OCI-M2 (cell line): Measurements from ENCODE around the gene DDI2.
"Not testable (repeated sequence)": the region's sequence is repeated elsewhere in the genome, so short reads cannot be mapped to it uniquely, and the experiment has no call there.

Source experiments
- DNase-seq: peaks from one replicate; lab custom pipeline; 2025; ENCODE audit not compliant: unreplicated experiment; lab: John Stamatoyannopoulos, UW

Gene DDI2

DNA sequence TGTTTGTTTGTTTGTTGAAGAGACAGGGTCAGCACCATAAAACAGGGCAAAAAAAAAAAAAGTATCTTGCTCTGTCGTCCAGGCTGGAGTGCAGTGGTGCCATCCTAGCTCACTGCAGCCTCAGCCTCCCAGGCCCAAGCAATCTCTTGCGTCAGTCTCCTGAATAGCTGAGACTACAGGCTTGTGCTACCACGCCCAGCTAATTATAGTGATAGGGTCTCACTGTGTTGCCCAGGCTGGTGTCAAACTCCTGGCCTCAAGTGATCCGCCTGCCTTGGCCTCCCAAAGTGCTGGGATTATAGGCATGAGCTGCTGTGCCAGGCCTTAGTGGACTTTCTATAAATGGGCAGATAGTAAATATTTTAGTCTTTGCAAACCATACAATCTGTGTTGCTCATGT lies 19.2 kb downstream of the DDI2 start:
- DNase-seq = no peak

DNA sequence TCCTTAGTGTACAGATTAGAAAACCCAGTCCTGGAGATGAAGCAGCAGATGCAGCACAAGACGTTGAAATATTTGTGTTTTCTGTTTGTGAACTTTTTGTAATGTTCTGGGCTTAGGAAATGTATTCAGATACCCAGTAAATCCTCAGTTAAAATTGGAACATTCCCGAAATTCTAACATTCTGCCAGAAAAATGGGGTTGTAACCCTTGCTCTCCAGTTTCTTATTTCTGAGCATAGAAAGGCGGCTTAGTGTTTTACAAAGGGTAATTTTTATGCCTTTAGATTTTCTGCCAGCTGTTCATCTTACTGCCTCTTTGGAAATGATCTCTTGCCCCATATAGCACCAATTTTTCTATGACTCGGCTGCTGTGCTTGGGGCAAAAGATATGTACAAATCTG lies 20.6 kb downstream of the DDI2 start:
- no peak for DNase-seq

DNA sequence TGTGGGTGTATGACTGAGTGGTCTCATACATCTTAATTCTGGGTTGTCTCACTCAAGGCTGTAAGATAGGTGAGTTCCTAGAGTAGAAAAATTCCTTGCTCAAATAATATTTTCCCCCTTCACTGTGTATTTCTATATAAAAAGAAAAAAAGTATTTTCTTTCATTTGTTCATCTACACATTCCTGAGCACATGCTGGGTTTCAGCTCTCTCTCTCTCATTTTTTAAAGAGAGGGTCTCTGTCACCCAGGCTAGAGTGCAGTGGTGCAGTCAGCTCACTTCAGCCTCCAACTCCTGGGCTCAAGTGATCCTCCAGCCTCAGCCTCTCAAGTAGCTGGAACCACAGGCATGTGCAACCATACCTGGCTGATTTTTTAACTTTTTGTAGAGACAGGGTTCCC lies 22.0 kb downstream of the DDI2 start:
- no peak for DNase-seq

DNA sequence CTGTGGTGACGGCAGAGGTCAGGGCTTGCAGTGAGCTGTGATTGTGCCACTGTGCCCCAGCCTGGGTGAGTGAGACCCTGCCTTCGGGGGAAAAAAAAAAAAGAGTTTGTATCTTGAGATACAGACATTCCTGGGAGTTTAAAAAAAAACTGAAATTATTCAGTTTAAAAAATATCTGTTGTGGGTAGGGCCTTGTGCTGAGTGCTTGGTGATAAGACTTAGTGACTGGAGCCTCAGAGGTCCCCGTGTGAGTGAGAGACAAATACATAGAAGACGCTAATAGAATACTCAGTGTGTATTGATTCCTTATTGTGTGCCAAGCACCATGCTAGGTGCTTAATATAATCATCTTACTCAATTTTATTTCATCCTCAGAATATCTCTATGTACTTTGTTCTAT lies 22.7 kb downstream of the DDI2 start:
- no peak for DNase-seq

DNA sequence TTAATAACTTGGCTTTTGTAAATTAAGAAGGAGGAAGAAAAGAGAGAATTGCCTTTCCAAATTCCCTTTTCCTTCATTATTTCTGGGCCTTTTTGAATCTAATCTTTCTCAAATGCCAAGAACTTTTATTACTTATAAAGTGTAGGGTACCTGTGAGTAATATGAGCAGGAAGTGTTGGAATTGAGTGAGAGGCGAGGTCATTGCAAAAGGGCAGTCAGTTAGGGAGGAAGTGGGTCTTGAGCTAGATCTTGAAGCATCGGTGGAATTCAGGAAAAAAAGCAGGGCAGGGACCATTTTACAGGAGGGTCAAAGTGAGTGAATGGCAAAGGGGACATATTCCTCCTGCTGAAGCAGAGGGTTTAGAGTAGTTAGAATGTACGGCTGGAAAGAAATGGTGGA lies 23.4 kb downstream of the DDI2 start:
- no peak for DNase-seq

DNA sequence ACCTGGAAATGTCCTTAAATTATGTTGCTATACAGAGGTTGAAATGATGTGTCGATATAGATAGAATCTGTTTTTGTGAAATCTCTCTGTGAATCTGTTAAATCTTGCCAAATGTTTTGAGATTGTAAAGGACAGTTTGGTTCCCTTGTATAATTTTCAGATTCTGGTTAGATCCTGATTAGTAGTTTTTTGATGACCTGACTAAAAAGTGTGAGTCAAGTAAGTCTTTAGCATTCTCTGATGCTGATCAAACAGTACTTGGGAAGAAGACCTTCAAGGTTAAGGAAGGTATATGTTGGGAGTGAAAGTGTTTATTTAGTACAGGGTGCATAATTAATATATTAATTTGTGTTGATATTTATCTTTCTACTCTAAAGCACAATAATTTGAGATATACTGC lies 32.7 kb downstream of the DDI2 start:
- DNase-seq = no peak

DNA sequence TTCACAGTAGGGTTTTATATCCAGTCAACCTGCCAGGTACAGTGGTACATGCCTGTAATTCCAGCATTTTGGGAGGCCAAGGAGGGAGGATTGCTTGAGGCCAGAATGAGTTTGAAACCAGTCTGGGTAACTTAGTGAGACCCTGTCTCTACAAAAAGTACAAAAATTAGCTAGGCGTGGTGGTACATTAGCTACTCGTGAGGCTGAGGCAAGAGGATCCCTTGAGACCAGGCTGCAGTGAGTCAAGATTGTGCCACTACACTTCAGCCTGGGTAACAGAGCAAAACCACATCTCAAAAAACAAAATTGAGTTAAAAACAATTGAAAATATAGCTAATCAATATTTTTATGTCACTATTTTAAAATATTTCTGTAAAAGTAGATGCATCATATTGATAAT lies 33.2 kb downstream of the DDI2 start:
- DNase-seq = no peak

DNA sequence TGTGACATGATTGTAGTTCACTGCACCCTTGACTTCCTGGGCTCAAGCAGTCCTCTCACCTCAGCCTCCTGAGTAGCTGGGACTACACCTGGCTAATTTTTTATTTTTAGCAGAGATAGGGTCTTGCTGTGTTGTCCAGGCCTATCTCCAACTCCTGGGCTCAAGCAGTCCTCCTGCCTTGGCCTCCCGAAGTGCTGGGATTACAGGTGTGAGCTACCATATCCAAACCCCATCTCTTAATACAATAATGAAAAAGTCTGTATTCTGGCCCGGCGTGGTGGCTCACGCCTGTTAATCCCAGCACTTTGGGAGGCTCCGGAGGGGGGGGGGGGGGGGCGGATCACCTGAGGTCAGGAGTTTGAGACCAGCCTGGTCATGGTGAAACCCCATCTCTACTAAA lies 34.9 kb downstream of the DDI2 start:
- DNase-seq = not testable (repeated sequence)

DNA sequence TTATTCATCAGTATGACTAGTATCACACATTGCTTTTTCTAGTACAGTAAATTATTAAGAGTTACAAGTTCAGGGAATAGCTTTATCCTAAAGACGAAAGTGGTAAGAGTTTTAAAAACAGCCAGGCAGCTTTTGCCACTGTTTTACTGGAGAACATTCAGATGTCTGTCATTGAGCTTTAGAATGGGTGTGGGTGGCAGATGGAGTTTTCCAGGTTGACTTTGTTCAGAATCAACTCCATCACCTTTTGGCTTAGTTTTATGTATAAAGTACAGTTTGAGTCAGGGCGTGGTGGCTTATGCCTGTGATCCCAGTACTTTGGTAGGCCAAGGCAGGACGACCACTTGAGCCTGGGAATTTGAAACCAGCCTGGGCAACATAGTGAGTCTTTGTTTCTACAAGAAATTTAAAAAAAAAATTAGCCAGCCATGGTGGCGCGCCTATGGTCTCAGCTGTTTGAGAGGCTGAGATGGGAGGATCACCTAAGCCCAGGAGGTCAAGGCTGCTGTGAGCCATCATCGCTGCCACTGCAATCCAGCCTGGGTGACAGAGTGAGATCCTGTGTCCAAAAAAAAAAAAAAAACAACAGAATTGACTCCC lies 36.9 kb downstream of the DDI2 start:
- DNase-seq = no peak

DNA sequence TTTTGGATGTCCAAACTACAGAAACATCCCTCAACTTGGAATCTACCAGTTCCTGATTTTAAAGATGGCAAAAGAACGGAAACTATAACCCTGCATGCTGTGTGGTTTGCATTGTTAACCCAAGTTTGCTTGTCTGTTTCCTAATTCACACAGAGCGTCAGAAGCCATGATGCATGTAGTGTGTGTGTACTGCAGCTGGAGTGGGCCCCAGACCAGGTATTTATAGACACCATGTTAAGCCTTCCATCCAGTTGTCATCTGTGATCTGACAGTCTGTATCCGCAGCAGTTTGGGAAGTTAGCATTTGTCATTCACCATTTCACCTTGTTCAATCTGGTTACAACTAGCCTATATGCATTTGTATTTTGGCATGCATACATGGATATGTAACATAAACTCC lies 39.2 kb downstream of the DDI2 start:
- DNase-seq = no peak

DNA sequence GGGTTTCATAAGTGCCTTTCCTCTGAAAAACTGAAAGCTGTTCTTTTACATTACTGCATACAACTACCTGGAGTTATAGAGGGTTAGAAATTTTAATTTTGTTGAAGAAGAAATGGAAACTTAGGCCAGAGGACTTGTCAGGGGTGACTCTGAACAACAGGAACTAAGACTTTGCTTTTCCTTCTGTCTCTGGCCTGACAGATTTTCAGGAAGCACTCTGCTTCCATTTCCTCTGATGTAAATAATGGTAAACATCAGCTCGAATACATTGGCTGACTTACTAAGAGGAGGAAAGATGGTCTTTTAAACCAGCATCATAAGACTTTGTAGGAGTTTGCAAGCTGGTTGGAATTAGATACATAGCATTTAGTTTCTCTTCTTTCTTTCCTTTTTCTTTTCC lies 39.8 kb downstream of the DDI2 start:
- no peak for DNase-seq

DNA sequence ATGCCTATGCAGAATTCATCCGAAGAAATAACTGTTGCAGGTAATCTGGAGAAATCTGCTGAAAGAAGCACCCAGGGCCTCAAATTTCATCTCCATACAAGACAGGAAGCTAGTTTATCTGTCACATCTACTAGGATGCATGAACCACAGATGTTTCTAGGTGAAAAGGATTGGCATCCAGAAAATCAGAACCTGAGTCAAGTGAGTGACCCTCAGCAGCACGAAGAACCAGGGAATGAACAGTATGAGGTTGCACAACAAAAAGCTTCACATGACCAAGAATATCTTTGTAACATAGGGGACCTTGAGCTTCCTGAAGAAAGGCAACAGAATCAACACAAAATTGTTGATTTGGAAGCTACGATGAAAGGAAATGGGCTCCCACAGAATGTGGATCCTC lies 42.9 kb downstream of the DDI2 start:
- no peak for DNase-seq

DNA sequence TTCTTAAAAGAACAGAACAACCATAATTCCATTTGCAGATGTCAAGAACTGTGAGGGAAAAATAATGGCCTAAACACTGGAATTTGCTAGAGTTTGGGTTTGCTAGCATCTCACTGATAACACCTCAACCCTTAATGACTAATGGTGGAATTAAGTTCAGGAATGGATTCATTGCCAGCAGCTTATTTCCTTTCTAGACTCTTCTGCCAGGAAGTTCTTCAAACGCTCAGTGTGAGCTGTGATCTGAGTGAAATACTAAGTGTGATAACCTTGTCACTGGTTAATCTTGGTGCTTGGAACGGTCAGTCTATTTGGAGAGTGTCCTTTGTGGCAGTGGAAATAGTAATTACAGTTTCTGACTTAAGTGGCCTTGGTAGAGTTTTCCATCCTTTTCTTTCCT lies 45.2 kb downstream of the DDI2 start:
- DNase-seq = no peak

DNA sequence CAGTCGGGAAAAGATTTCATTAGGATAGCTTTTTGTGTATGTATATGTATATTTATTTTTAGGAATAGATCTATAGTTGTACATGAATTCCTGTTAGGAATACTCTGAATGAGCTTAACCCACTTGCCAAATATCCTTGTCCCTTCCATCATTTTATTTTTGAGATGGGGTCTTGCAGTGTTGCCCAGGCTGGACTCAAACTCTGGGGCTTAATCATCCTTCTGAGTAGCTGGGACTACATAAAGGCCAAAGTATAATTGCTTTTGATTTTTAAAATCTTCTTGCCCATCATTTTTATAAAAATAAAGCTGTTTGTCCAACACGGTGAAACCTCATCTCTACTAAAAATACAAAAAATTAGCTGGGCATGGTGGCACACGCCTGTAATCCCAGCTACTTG lies 46.7 kb downstream of the DDI2 start:
- DNase-seq = no peak

DNA sequence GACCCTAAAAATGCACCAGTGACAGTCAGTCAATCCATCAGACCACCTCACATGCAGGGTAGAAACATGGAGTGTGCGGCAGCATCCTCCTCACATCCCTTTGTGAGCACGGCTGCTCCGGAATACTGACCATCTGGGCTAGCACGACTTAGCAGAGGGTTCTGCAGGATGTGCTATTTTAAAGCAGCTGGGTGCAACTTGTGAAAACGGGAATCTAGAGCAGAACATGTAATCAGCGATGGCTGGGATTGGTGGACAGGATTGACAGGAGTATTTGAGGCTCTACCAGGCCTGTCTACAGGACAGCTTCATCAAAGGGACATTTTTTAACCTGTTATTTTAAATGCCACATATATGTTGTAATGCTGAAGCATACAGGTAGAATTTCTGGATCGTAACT lies 50.1 kb downstream of the DDI2 start:
- no peak for DNase-seq

DNA sequence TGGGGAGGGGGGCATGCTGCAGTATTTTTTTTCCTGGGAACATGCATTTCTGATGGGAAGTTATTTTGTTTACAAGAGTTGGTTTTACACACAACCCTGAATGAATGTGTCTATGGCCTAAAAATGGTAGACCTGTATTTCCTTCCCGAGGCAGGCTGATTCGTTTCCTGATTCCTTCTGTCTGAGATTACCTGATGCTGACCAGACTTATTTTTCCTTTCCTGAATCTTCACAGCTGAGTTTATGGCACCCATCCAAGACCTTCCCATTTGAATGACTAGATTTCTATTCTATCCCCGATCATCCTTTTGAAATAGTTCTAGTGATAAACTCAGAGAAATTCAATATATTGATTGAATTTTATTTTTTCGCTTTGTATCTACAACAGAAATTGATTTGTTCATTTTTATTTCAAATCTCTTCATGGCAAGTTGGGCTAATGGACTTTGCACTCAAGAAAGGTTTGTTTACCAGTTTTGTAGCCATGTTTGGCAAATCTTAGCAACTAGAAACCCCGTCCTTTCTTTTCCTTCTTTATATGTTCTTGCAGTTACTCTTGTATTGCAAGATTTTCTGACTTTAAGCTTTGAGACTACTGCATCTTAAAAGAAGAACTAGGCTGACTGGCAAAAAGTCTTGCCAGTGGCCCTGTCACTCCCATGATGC lies 51.0 kb downstream of the DDI2 start:
- DNase-seq = no peak

DNA sequence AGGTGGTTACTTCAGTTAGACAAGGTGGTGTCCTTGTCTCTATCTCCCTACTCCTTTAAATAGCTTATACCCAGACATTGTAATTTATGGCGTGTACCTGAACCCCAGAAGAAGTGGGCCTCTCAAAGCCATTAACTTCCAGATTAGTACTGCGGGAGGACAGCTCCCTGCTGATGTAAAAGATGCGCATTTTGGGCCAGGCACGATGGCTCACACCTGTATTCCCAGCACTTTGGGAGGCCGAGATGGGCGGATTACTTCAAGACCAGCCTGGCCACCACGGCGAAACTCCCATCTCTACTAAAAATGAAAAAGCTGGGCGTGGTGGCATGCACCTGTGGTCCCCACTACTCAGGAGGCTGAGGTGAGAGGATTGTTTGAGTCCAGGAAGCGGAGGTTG lies 51.8 kb downstream of the DDI2 start:
- DNase-seq = no peak

DNA sequence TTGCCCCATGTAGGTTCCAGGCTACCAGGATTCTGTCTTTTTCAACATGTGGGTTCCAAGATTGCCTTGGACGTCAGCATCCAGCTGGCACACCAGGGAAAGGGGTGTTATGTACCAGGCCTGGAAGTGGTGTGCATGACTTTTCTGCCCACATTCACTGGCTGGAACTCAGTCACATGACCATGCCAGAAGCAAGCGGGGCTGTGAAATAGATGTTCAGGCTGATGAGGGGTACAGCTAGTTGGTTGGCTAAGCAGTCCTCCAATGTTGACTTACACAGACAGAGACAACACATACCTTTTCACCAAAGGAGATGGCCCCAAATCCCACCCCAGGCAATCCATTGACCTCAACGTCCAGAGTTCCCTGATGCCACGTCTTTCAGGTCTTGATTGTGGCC lies 52.6 kb downstream of the DDI2 start:
- DNase-seq = no peak

DNA sequence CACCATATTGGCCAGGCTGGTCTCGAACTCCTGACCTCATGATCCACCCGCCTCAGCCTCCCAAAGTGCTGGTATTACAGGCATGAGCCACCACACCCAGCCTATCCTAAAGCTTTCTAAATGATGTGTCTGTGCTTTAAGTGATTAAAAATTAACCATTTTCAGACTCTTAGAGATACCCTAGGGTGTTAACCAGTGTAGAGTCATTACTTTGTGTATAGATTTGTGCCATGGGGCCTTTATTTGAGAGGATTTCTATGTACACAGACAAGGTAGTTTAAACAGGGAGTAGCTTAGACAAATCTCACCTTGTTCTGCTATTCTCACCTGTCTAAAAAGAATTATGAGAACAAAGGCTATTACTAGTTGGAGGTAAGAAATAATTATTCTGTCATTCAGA lies 54.2 kb downstream of the DDI2 start:
- DNase-seq = no peak

DNA sequence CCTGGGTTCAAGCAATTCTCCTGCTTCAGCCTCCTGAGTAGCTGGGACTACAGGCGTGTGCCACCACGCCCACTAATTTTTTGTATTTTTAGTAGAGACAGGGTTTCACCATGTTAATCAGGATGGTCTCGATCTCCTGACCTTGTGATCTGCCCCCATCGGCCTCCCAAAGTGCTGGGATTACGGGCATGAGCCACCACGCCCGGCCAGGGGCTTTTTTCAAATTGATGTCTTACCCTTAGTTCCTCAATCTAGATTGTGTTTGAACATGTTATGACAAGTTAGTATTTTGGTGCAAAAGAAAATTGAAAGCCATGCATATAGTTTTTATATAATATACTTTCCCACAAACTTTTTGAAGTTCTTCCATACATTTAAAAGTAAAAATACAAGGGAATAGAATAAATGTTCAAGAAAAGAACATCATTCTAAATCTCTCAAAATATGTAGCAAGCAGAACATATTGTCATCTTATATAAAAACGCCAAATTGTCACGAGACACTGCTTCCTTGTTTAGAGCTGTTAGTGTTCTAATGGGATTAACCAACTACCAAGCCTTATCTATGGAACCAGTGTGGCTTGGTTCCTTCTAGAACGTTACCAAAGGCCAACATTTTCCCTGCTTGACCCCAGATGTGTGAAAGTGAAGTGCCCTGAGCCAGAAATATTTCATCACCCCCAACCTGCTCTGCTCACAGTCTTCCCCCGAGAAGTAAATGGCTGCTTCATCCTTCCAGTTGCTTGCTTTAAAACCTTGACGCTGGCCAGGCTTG lies 57.3 kb downstream of the DDI2 start:
- no peak for DNase-seq

DNA sequence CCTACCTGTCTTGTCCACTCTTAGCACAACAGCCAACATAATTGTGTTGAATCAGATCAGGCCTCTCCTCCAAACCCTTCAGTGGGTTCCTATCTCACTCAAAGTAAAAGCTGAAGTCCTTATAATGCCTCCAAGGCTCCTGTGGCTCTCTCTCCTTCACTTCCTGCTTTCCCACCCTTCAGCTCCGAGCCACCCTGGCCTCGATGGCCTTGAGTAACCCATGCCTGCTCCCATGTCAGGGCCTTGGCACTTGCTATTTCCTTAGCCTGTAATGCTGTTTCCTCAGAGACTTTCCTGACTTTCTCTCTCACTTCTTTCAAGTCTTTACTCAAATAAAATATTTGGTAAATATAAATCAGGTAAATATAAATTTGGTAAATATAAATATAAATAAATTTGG lies 58.8 kb downstream of the DDI2 start:
- no peak for DNase-seq
